HEK293T (cell line): Measurements from ENCODE around the gene MAP2K5.

Source experiments
- CTCF ChIA-PET: fragments of 350-600 bp; formaldehyde crosslinking; extraction: SDS; loops from one replicate; lab custom pipeline; 2021; ENCODE audit warnings: antibody characterized with exemption, inconsistent platforms; lab: Yijun Ruan, JAX
- POLR2A ChIA-PET: fragments of 350-600 bp; formaldehyde crosslinking; extraction: SDS; loops from one replicate; lab custom pipeline; 2020; ENCODE audit warnings: antibody characterized with exemption, inconsistent platforms; lab: Yijun Ruan, JAX
- DNase-seq: peaks from one replicate; pipeline ENCODE4 v3.0.0; 2012; ENCODE audit warnings: mixed read lengths; ENCODE audit errors: extremely low spot score
- ARNT ChIP-seq: fragments of 450-650 bp; IDR thresholded peaks from 2 replicates; pipeline ENCODE4 v1.6.1; 2017; ENCODE audit warnings: mild to moderate bottlenecking
- BHLHE40 ChIP-seq: fragments of 450-650 bp; IDR thresholded peaks from 2 replicates; pipeline ENCODE4 v1.6.1; 2016; ENCODE audit warnings: mild to moderate bottlenecking, moderate library complexity, borderline replicate concordance
- CTBP1 ChIP-seq: fragments of 450-650 bp; IDR thresholded peaks from 2 replicates; pipeline ENCODE4 v1.6.1; 2016; ENCODE audit warnings: borderline replicate concordance
- ELF4 ChIP-seq: fragments of 450-650 bp; IDR thresholded peaks from 2 replicates; pipeline ENCODE4 v1.6.1; 2017; ENCODE audit warnings: antibody characterized with exemption
- FOXA1 ChIP-seq: fragments of 450-650 bp; IDR thresholded peaks from 2 replicates; pipeline ENCODE4 v1.6.1; 2016; ENCODE audit warnings: mild to moderate bottlenecking
- FOXK2 ChIP-seq: fragments of 450-650 bp; IDR thresholded peaks from 2 replicates; pipeline ENCODE4 v1.6.1; 2016; ENCODE audit warnings: mild to moderate bottlenecking
- FOXM1 ChIP-seq: fragments of 450-650 bp; IDR thresholded peaks from 2 replicates; pipeline ENCODE4 v1.6.1; 2017; ENCODE audit warnings: mild to moderate bottlenecking, borderline replicate concordance
- HDGF ChIP-seq: fragments of 450-650 bp; IDR thresholded peaks from 2 replicates; pipeline ENCODE4 v1.6.1; 2017; ENCODE audit warnings: antibody characterized with exemption, borderline replicate concordance
- L3MBTL2 ChIP-seq: fragments of 450-650 bp; conservative IDR thresholded peaks from 2 replicates; pipeline ENCODE4 v1.6.1; 2016; ENCODE audit warnings: mild to moderate bottlenecking
- LEF1 ChIP-seq: fragments of 450-650 bp; IDR thresholded peaks from 2 replicates; pipeline ENCODE4 v1.6.1; 2017; ENCODE audit warnings: mild to moderate bottlenecking, borderline replicate concordance
- NFRKB ChIP-seq: fragments of 450-650 bp; IDR thresholded peaks from 2 replicates; pipeline ENCODE4 v1.6.1; 2016; ENCODE audit warnings: mild to moderate bottlenecking, moderate library complexity
- PKNOX1 ChIP-seq: fragments of 450-650 bp; IDR thresholded peaks from 2 replicates; pipeline ENCODE4 v1.6.1; 2016
- SP1 ChIP-seq: fragments of 450-650 bp; IDR thresholded peaks from 2 replicates; pipeline ENCODE4 v1.6.1; 2017
- SUZ12 ChIP-seq: fragments of 450-650 bp; IDR thresholded peaks from 2 replicates; pipeline ENCODE4 v1.6.1; 2016; ENCODE audit warnings: mild to moderate bottlenecking
- TARDBP ChIP-seq: fragments of 450-650 bp; IDR thresholded peaks from 2 replicates; pipeline ENCODE4 v1.6.1; 2016
- ZNF384 ChIP-seq: fragments of 450-650 bp; IDR thresholded peaks from 2 replicates; pipeline ENCODE4 v1.6.1; 2016

Gene MAP2K5

GRCh38 chr15:67510597-67511190 is 31.8 kb upstream of the MAP2K5 start:
- TF ChIP-seq TARDBP: no peak
- TF ChIP-seq ARNT: no peak
- no peak for TF ChIP-seq PKNOX1
- no peak for TF ChIP-seq ELF4
- TF ChIP-seq L3MBTL2: no peak
- no peak for TF ChIP-seq HDGF
- no peak for TF ChIP-seq FOXM1
- DNase-seq: no peak
- ChIA-PET CTCF (no interaction called here), POLR2A (interaction anchor here (2.9 kb wide), 1 partner anchor 10 kb away, joined by 14 read pairs; the partner anchor contains the start of gene C15orf61)

DNA sequence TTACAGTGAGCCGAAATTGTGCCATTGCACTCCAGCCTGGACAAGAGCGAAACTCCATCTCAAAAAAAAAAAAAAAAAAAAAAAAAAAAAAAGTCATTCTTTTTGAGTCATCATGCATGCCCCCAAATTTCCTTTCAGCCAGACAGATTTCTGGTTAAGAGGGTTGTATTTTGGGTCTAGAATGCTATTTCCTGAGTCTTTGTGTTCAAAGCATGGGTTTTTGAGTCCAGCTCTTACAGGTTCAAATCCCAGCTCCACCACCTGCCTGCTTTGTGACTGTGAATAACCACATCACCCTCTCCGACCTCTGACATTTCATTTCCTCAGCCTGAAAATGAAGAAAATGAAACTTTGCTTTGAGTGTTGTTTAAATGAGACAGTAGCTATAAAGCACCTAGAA is 30.9 kb upstream of the MAP2K5 start:
- POLR2A ChIA-PET: interaction anchor here (1.0 to 2.9 kb wide), 2 partner anchors 9 to 31 kb away, joined by 5 to 14 read pairs; partner anchors contain the start of genes C15orf61 and MAP2K5
- no peak for DNase-seq
- CTCF ChIA-PET: interaction anchor here (0.6 to 0.8 kb wide), 2 partner anchors 41 to 1372 kb away, joined by 3 to 4 read pairs; no protein-coding TSS in a partner anchor
- no peak for TF ChIP-seq ARNT
- TF ChIP-seq NFRKB: no peak
- TF ChIP-seq FOXK2: no peak
- TF ChIP-seq ZNF384: peak; percentile 67

DNA sequence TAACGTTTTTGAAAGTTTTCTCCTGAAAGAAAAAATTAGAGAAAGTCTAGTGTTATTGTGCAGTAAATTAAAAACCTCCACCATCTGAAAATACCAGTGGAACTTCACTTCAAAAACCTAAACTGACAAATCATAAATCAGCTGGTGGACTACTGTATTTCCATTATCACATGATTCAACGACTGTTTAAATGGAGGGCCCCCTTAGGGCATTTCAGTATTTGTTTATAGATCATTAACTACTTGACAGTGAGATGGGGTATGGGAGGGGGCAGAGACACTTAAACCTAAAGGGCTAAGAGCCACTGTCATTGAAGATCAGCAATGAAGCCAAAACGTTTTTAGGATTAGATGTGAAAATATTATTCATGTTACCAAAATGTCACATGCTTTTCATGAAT is 30.4 kb upstream of the MAP2K5 start:
- CTCF ChIA-PET: interaction anchor here (0.6 to 0.8 kb wide), 2 partner anchors 40 to 1372 kb away, joined by 3 to 4 read pairs; no protein-coding TSS in a partner anchor
- peak; percentile 65; the same call in 1 of the 2 replicates for TF ChIP-seq CTBP1
- no peak for TF ChIP-seq SUZ12
- peak; percentile 93 for TF ChIP-seq PKNOX1
- POLR2A ChIA-PET: interaction anchor here (1.0 to 2.9 kb wide), 2 partner anchors 9 to 30 kb away, joined by 5 to 14 read pairs; partner anchors contain the start of genes C15orf61 and MAP2K5
- DNase-seq: peak; percentile 18

DNA sequence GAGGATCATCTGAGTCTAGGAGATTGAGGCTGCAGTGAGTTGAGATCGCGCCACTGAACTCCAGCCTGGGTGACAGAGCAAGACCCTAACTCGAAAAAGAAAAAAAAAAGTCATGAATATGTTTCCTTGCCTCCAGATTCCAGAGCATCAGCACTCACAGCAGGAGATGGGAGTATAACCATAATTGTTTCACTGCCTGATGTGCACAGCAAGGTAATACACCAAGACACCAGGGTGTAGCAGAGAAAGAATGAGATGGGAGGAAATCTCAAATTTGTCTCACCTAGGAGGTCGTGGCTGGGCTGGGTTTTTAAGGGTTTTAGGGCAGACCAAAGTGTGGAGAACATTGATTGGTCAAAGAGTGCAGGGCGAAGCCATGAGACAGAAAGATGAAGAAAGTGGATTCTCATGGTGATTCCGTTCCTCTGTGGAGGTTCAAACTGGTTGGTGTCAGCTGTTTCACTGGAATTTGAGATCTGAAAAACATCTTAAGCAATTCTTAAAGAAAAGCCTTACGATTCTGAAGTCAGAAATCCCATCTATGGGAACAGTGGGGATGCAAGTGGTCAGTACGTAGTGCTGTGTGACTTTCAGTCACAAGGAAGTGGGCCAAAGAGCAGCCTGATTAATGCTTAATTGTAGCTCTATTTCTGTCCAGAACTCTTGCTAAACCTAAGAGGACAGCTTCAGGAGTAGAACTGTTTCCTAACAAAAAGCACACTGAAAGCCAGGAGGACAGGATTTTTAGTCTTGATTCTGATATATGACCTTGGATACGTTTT is 29.4 kb upstream of the MAP2K5 start:
- ChIA-PET POLR2A (interaction anchor here (1.2 kb wide), 1 partner anchor 8 kb away, joined by 4 read pairs; no protein-coding TSS in a partner anchor), CTCF (interaction anchor here (0.6 kb wide), 1 partner anchor 213 kb away, joined by 3 read pairs; no protein-coding TSS in a partner anchor)
- no peak for DNase-seq
- no peak for TF ChIP-seq HDGF
- 0 out of 2 replicates have a peak, but pooled peaks have one; percentile 45 for TF ChIP-seq ZNF384

DNA sequence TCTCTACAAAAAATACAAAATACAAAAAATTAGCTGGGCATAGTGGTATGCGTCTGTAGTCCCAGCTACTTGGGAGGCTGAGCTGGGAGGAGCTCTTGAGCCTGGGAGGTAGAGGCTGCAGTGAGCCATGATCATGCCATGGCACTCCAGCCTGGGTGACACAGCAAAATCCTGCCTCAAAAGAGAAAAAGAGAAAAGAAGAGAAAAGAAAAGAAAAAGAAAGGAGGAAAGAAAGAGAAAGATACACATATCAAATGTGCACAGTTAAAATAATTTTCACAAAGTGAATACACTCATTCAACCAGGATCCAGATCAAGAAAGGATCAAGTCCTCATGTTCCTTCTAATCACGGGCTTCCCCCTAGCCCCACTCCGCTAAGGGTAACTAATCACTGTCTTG is 27.4 kb upstream of the MAP2K5 start:
- DNase-seq: no peak
- TF ChIP-seq PKNOX1 (no peak), TARDBP (no peak), LEF1 (no peak), NFRKB (no peak), BHLHE40 (no peak), L3MBTL2 (no peak), FOXM1 (no peak), FOXK2 (no peak), SUZ12 (no peak), ZNF384 (no peak), ARNT (no peak), HDGF (no peak), SP1 (no peak), FOXA1 (no peak)
- POLR2A ChIA-PET: interaction anchor here (1.2 kb wide), 1 partner anchor 27 kb away, joined by 4 read pairs; the partner anchor contains the start of gene MAP2K5
- CTCF ChIA-PET: interaction anchor here (1.4 kb wide), 1 partner anchor 13 kb away, joined by 3 read pairs; no protein-coding TSS in a partner anchor

DNA sequence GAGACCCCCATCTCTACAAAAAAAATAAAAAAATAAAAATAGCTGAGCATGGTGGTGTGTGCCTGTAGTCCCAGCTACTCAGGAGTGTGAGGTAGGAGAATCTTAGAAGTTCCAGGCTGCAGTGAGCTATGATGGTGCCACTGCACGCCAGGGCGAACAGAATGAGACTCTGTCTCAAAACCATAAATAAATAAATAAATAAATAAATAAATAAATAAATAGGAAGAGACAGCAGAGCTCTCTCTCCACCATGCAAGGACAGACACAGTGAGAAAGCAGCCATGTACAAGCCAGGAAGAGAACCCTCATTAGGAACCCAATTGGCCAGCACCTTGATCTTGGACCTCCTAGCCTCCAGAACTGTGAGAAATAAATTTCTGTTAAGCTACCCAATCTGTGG is 26.9 kb upstream of the MAP2K5 start:
- DNase-seq: no peak
- TF ChIP-seq SP1 (no peak), CTBP1 (no peak), FOXA1 (no peak), ZNF384 (no peak), FOXM1 (no peak)
- CTCF ChIA-PET: interaction anchor here (1.4 kb wide), 1 partner anchor 14 kb away, joined by 3 read pairs; no protein-coding TSS in a partner anchor
- POLR2A ChIA-PET: interaction anchor here (1.2 kb wide), 1 partner anchor 27 kb away, joined by 4 read pairs; the partner anchor contains the start of gene MAP2K5
